ENCODE data around the gene PTPRN2.
"Not testable (repeated sequence)": the region's sequence is repeated elsewhere in the genome, so short reads cannot be mapped to it uniquely, and the experiment has no call there.

The PTPRN2 gene

GRCh38 chr7:158537516-158537882 is 50.1 kb downstream of the PTPRN2 start:
- no peak for DNase-seq (ENCODE audit: low read depth)
- no peak for TF ChIP-seq CTCF (IDR thresholded peaks at IDR 0.05; ENCODE audit: low read depth, low read length, missing control alignments)
- no peak overlapping the region for H3K4me3 ChIP-seq (ENCODE audit: low read depth, low read length)
- in situ Hi-C loops (cut with HindIII; ENCODE audit: low sequenced_read_pairs): no loop called here

- in situ Hi-C loops (cut with HindIII; ENCODE audit: low sequenced_read_pairs): no loop called here
- H3K4me3 ChIP-seq (ENCODE audit: low read depth, low read length): no peak overlapping the region
- DNase-seq (ENCODE audit: low read depth): no peak
- TF ChIP-seq CTCF (IDR thresholded peaks at IDR 0.05; ENCODE audit: low read depth, low read length, missing control alignments): no peak
Measured at GRCh38 chr7:158536871-158537515, 50.6 kb downstream of the PTPRN2 start.

DNA sequence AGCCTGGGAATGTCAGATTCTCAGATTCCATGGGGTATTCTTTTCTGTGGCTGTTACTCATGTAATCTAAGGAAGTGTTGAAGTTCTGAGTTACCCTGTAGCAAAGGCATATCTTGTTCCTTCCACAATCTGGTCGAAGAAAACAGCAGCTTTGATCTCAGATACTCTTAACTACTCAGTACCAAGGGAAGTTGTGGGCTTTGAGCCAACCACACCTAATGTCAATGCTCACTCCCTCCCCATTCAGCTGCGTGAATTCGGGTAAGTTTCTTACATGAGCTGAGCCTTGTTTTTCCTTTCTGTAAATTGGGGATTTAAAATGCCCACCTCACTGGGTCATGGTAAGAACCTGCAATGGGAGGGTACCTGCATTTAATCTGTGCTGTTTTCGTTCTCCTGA is 52.5 kb downstream of the PTPRN2 start:
- no peak overlapping the region for H3K4me3 ChIP-seq (ENCODE audit: low read depth, low read length)
- no peak for TF ChIP-seq CTCF (IDR thresholded peaks at IDR 0.05; ENCODE audit: low read depth, low read length, missing control alignments)
- in situ Hi-C loops (cut with HindIII; ENCODE audit: low sequenced_read_pairs): no loop called here

GRCh38 chr7:158534598-158534997 is 53.0 kb downstream of the PTPRN2 start:
- no peak for DNase-seq (ENCODE audit: low read depth)
- no peak for TF ChIP-seq CTCF (IDR thresholded peaks at IDR 0.05; ENCODE audit: low read depth, low read length, missing control alignments)
- H3K4me3 ChIP-seq (ENCODE audit: low read depth, low read length): no peak overlapping the region
- in situ Hi-C loops (cut with HindIII; ENCODE audit: low sequenced_read_pairs): no loop called here

More for the DNA sequence above, 52.5 kb downstream of the PTPRN2 start:
- DNase-seq (ENCODE audit: low read depth): no peak

GRCh38 chr7:158534134-158534515 is 53.5 kb downstream of the PTPRN2 start:
- H3K4me3 ChIP-seq (ENCODE audit: low read depth, low read length); in situ Hi-C loops (cut with HindIII; ENCODE audit: low sequenced_read_pairs); DNase-seq (ENCODE audit: low read depth): not testable (repeated sequence)

GRCh38 chr7:158533386-158534133 is 54.1 kb downstream of the PTPRN2 start:
- TF ChIP-seq CTCF (IDR thresholded peaks at IDR 0.05; ENCODE audit: low read depth, low read length, missing control alignments): no peak

GRCh38 chr7:158532093-158532627 is 55.5 kb downstream of the PTPRN2 start:
- no peak for TF ChIP-seq CTCF (IDR thresholded peaks at IDR 0.05; ENCODE audit: low read depth, low read length, missing control alignments)
- in situ Hi-C loops (cut with HindIII; ENCODE audit: low sequenced_read_pairs): no loop called here

More at GRCh38 chr7:158533386-158534133, 54.1 kb downstream of the PTPRN2 start:
- no peak overlapping the region for H3K4me3 ChIP-seq (ENCODE audit: low read depth, low read length)
- in situ Hi-C loops (cut with HindIII; ENCODE audit: low sequenced_read_pairs): no loop called here
- DNase-seq (ENCODE audit: low read depth): no peak

More at GRCh38 chr7:158532093-158532627, 55.5 kb downstream of the PTPRN2 start:
- no peak overlapping the region for H3K4me3 ChIP-seq (ENCODE audit: low read depth, low read length)
- DNase-seq (ENCODE audit: low read depth): no peak

Measured in astrocyte of the cerebellum (primary cell).